GM23338 (cell line): ENCODE measurements around the gene TRIOBP. TPM values are rescaled to one million over a fixed set of nuclear protein-coding genes. Genes with fewer than 3 reads are reported as not detected.

Experiments
- ATAC-seq: fragments of 200-7000 bp; cut with Tn5 transposase; 3 replicates; pipeline ENCODE4 v1.9.1; 2020
- DNase-seq: peaks from one replicate; pipeline ENCODE4 v3.0.0-alpha.2; 2015; ENCODE audit warnings: low spot score
- H2AFZ ChIP-seq: fragments of 200-600 bp; sonication (generic); 2 replicates; pipeline ENCODE4 v1.8.0; 2016; ENCODE audit warnings: antibody characterized with exemption, mild to moderate bottlenecking, moderate library complexity
- H3F3A ChIP-seq: fragments of 200-600 bp; sonication (generic); replicated peaks from 2 replicates; pipeline ENCODE4 v1.8.0; 2017; ENCODE audit warnings: antibody characterized with exemption, mixed run types, low read depth
- H3K27ac ChIP-seq: fragments of 200-600 bp; sonication (generic); 2 replicates; pipeline ENCODE4 v1.6.1; 2016; ENCODE audit warnings: low read depth
- H3K27me3 ChIP-seq: fragments of 200-600 bp; sonication (generic); 2 replicates; pipeline ENCODE4 v1.8.0; 2016; ENCODE audit warnings: mild to moderate bottlenecking, mixed run types, moderate library complexity; ENCODE audit not compliant: insufficient read depth
- H3K36me3 ChIP-seq: fragments of 200-600 bp; sonication (generic); 2 replicates; pipeline ENCODE4 v1.8.0; 2016; ENCODE audit warnings: mild to moderate bottlenecking; ENCODE audit not compliant: insufficient read depth
- H3K4me1 ChIP-seq: fragments of 200-600 bp; sonication (generic); 2 replicates; pipeline ENCODE4 v1.8.0; 2016; ENCODE audit warnings: mild to moderate bottlenecking, moderate library complexity; ENCODE audit not compliant: insufficient read depth
- H3K4me2 ChIP-seq: fragments of 200-600 bp; sonication (generic); 2 replicates; pipeline ENCODE4 v1.7.1; 2017; ENCODE audit warnings: mixed run types
- H3K4me3 ChIP-seq: fragments of 200-600 bp; sonication (generic); 2 replicates; pipeline ENCODE4 v1.6.1; 2016; ENCODE audit warnings: mixed run types
- H3K79me2 ChIP-seq: fragments of 200-600 bp; sonication (generic); replicated peaks from 2 replicates; pipeline ENCODE4 v1.8.0; 2017; ENCODE audit warnings: mild to moderate bottlenecking; ENCODE audit not compliant: insufficient read depth
- H3K9me2 ChIP-seq: fragments of 200-600 bp; sonication (generic); 2 replicates; pipeline ENCODE4 v1.8.0; 2017; ENCODE audit not compliant: insufficient read depth
- H4K20me1 ChIP-seq: fragments of 200-600 bp; sonication (generic); replicated peaks from 2 replicates; pipeline ENCODE4 v1.8.0; 2017; ENCODE audit warnings: mild to moderate bottlenecking; ENCODE audit not compliant: insufficient read depth
- H3K27ac Mint-ChIP-seq: 2 replicates; pipeline ENCODE4 v1.8.0; 2020; ENCODE audit warnings: inconsistent platforms, mild to moderate bottlenecking, moderate library complexity, mixed read lengths
- H3K27me3 Mint-ChIP-seq: 3 replicates; pipeline ENCODE4 v1.8.0; 2022; ENCODE audit warnings: low read depth, mild to moderate bottlenecking, moderate library complexity, mixed read lengths, inconsistent platforms; ENCODE audit not compliant: insufficient read depth, poor library complexity
- H3K36me3 Mint-ChIP-seq: 3 replicates; pipeline ENCODE4 v1.8.0; 2021; ENCODE audit warnings: low read depth, mild to moderate bottlenecking, inconsistent platforms, moderate library complexity, mixed read lengths
- H3K4me1 Mint-ChIP-seq: 3 replicates; pipeline ENCODE4 v1.8.0; 2020; ENCODE audit warnings: mild to moderate bottlenecking, inconsistent platforms, mixed read lengths
- H3K4me3 Mint-ChIP-seq: 3 replicates; pipeline ENCODE4 v1.8.0; 2021; ENCODE audit warnings: moderate library complexity, mild to moderate bottlenecking, inconsistent platforms, mixed read lengths
- H3K9me3 Mint-ChIP-seq: 3 replicates; pipeline ENCODE4 v1.8.0; 2020; ENCODE audit warnings: moderate library complexity, mild to moderate bottlenecking, inconsistent platforms, mixed read lengths
- CREB1 ChIP-seq: fragments of 250-450 bp; sonication (Bioruptor Pico); IDR thresholded peaks from 2 replicates; pipeline ENCODE4 v1.5.0; 2020; ENCODE audit warnings: low read depth, mild to moderate bottlenecking, moderate library complexity
- CTCF ChIP-seq, 2 experiments: fragments of 200-600 bp in 1 of 2; sonication (generic) in 1 of 2; conservative IDR thresholded peaks; 2 replicates each; pipeline versions ENCODE4 v1.5.1 to v1.6.1; 2016 to 2017; ENCODE audit warnings: antibody characterized with exemption in 2 of 2, low read depth in 2 of 2, mild to moderate bottlenecking in 2 of 2, moderate library complexity in 1 of 2
- ETS1 ChIP-seq: IDR thresholded peaks from 2 replicates; pipeline ENCODE4 v1.6.1; 2016; ENCODE audit warnings: antibody characterized with exemption
- EZH2 ChIP-seq: fragments of 200-600 bp; sonication (generic); IDR thresholded peaks from one replicate; pipeline ENCODE4 v1.8.0; 2017; ENCODE audit warnings: antibody characterized with exemption, mild to moderate bottlenecking, low read depth; ENCODE audit not compliant: unreplicated experiment
- EZH2phosphoT487 ChIP-seq: fragments of 200-600 bp; sonication (generic); IDR thresholded peaks from one replicate; pipeline ENCODE4 v1.8.1; 2018; ENCODE audit warnings: antibody characterized with exemption; ENCODE audit not compliant: unreplicated experiment
- JUNB ChIP-seq: IDR thresholded peaks from one replicate; pipeline ENCODE4 v1.6.1; 2016; ENCODE audit warnings: antibody characterized with exemption; ENCODE audit not compliant: unreplicated experiment
- NANOG ChIP-seq: IDR thresholded peaks from 2 replicates; pipeline ENCODE4 v1.6.1; 2016; ENCODE audit warnings: antibody characterized with exemption, borderline replicate concordance
- POLR2AphosphoS5 ChIP-seq: IDR thresholded peaks from 2 replicates; pipeline ENCODE4 v1.6.1; 2016; ENCODE audit warnings: antibody characterized with exemption, low read depth
- REST ChIP-seq: IDR thresholded peaks from one replicate; pipeline ENCODE4 v1.6.1; 2018; ENCODE audit warnings: antibody characterized with exemption; ENCODE audit not compliant: unreplicated experiment
- STAT1 ChIP-seq: IDR thresholded peaks from one replicate; pipeline ENCODE4 v1.6.1; 2016; ENCODE audit warnings: antibody characterized with exemption; ENCODE audit not compliant: unreplicated experiment
- ZNF114 ChIP-seq: fragments of 250-450 bp; sonication (Bioruptor Pico); IDR thresholded peaks from 2 replicates; pipeline ENCODE4 v1.5.0; 2020; ENCODE audit warnings: mild to moderate bottlenecking, moderate library complexity
- ZNF331 ChIP-seq: fragments of 250-450 bp; sonication (Bioruptor Pico); IDR thresholded peaks from 2 replicates; pipeline ENCODE4 v1.5.0; 2020; ENCODE audit warnings: low read depth, mild to moderate bottlenecking, moderate library complexity
- ZNF462 ChIP-seq: fragments of 250-450 bp; sonication (Bioruptor Pico); IDR thresholded peaks from 2 replicates; pipeline ENCODE4 v1.5.0; 2020; ENCODE audit warnings: mild to moderate bottlenecking, moderate library complexity
- polyA plus RNA-seq: library from polyadenylated mRNA; unstranded; fragments of >200 nt; fragmentation: Nextera tagmentation; extraction: Ambion mirVana; gene quantifications from 2 replicates; pipeline ENCODE4 v1.2.1, GENCODE V29; 2016
- total RNA-seq: library from RNA; depleted of rRNA; stranded (reverse); fragments of >200 nt; shearing (Covaris generic); gene quantifications from 2 replicates; pipeline ENCODE4 v1.2.3, GENCODE V29; 2014

The TRIOBP gene
- total and polyA plus RNA-seq, 2 experiments from 2014 or later, result 21.4 to 48.4 TPM

- Histone ChIP-seq H3K27ac (no peak overlapping the region), H3K4me3 (no peak overlapping the region), H3F3A (peaks cover 15% of the 10 kb centered on the region; the same call in 1 of the 2 replicates), H3K9me2 (no peaks in the 10 kb centered on the region), H3K27me3 (no peaks in the 10 kb centered on the region), H3K79me2 (peaks cover 59% of the 10 kb centered on the region), H2AFZ (no peak overlapping the region), H3K4me1 (peaks cover 5% of the 10 kb centered on the region; the same call in 1 of the 2 replicates), H3K4me2 (no peak overlapping the region), H3K36me3 (no peaks in the 10 kb centered on the region), H4K20me1 (peaks cover 30% of the 10 kb centered on the region)
- DNase-seq (no peak), ATAC-seq (no peak)
- no peak overlapping the region for H3K27ac Mint-ChIP-seq
- no peaks in the 10 kb centered on the region; the same call in 2 of the 3 replicates for H3K9me3 Mint-ChIP-seq
- H3K4me3 Mint-ChIP-seq, result peak overlapping the region; percentile 89
- TF ChIP-seq ETS1 (no peak), ZNF331 (CRISPR knock-in tag) (no peak), CREB1 (CRISPR knock-in tag) (no peak), JUNB (no peak), POLR2AphosphoS5 (no peak), EZH2 (no peak), NANOG (no peak), ZNF114 (no peak), CTCF (conservative IDR thresholded peaks at IDR 0.05; ENCODE audit: low read depth in 2 of 2) (no peak), ZNF462 (CRISPR knock-in tag) (no peak), EZH2phosphoT487 (no peak), REST (no peak), STAT1 (no peak)
- H3K36me3 Mint-ChIP-seq, result peaks cover 8% of the 10 kb centered on the region
- peaks cover 25% of the 10 kb centered on the region for H3K4me1 Mint-ChIP-seq
- peaks cover 11% of the 10 kb centered on the region for H3K27me3 Mint-ChIP-seq
Measured at GRCh38 chr22:37660709-37661045, 36.2 kb upstream of the TRIOBP start.
